PC-9 (cell line): Measurements from ENCODE around the gene NUCB2. TPM values are rescaled to one million over a fixed set of nuclear protein-coding genes. Genes with fewer than 3 reads are reported as not detected.

Source experiments
- BruUV-seq: library from RNA; stranded (reverse); fragments of 400-500 nt; replicated peaks from 2 replicates; lab custom pipeline; 2021; lab: Mats Ljungman, UMichigan
- CTCF ChIA-PET: fragments of 300-600 bp; sonication (Branson Sonifier 250); formaldehyde crosslinking; loops from one replicate; lab custom pipeline; 2022; ENCODE audit warnings: antibody characterized with exemption; lab: Charles Lee
- POLR2A ChIA-PET: fragments of 300-600 bp; sonication (Branson Sonifier 250); formaldehyde crosslinking; loops from one replicate; lab custom pipeline; 2022; ENCODE audit warnings: antibody characterized with exemption; ENCODE audit not compliant: unreplicated experiment; lab: Charles Lee
- DNase-seq, 2 experiments: peaks; one replicate each; pipeline versions ENCODE4 v3.0.0 to v3.0.0-alpha.2; 2015 to 2022; ENCODE audit warnings: mixed read lengths in 1 of 2
- H2AFZ ChIP-seq: fragments of 200-600 bp; sonication (generic); 2 replicates; pipeline ENCODE4 v1.8.1; 2017; ENCODE audit warnings: antibody characterized with exemption
- H3F3A ChIP-seq: fragments of 200-600 bp; sonication (generic); 2 replicates; pipeline ENCODE4 v1.8.1; 2017; ENCODE audit warnings: antibody characterized with exemption, mild to moderate bottlenecking, low read depth; ENCODE audit not compliant: insufficient read depth
- H3K27ac ChIP-seq: fragments of 200-600 bp; sonication (generic); 2 replicates; pipeline ENCODE4 v1.6.1; 2016; ENCODE audit warnings: mixed run types
- H3K27me3 ChIP-seq: fragments of 200-600 bp; sonication (generic); 2 replicates; pipeline ENCODE4 v1.6.1; 2016; ENCODE audit warnings: low read depth, mixed run types; ENCODE audit not compliant: insufficient read depth
- H3K36me3 ChIP-seq: fragments of 200-600 bp; sonication (generic); 2 replicates; pipeline ENCODE4 v1.6.1; 2016; ENCODE audit warnings: low read depth, mixed run types
- H3K4me1 ChIP-seq: fragments of 200-600 bp; sonication (generic); replicated peaks from 2 replicates; pipeline ENCODE4 v1.6.1; 2016; ENCODE audit warnings: mixed run types; ENCODE audit not compliant: insufficient read depth
- H3K4me2 ChIP-seq: fragments of 200-600 bp; sonication (generic); 2 replicates; pipeline ENCODE4 v1.6.1; 2017; ENCODE audit warnings: mixed run types
- H3K4me3 ChIP-seq: fragments of 200-600 bp; sonication (generic); 2 replicates; pipeline ENCODE4 v1.6.1; 2016; ENCODE audit warnings: mixed run types
- H3K79me2 ChIP-seq: fragments of 200-600 bp; sonication (generic); 2 replicates; pipeline ENCODE4 v1.6.1; 2017; ENCODE audit warnings: low read depth, mixed run types
- H3K9me2 ChIP-seq: fragments of 200-600 bp; sonication (generic); 2 replicates; pipeline ENCODE4 v1.8.1; 2017; ENCODE audit warnings: mild to moderate bottlenecking; ENCODE audit not compliant: insufficient read depth
- H3K9me3 ChIP-seq: fragments of 200-600 bp; sonication (generic); 2 replicates; pipeline ENCODE4 v1.8.1; 2016; ENCODE audit warnings: low read depth; ENCODE audit not compliant: insufficient read depth
- H4K20me1 ChIP-seq: fragments of 200-600 bp; sonication (generic); 2 replicates; pipeline ENCODE4 v1.8.1; 2017; ENCODE audit not compliant: insufficient read depth
- CTCF ChIP-seq: fragments of 200-600 bp; sonication (generic); conservative IDR thresholded peaks from 2 replicates; pipeline ENCODE4 v1.6.1; 2017; ENCODE audit warnings: mixed run types, antibody characterized with exemption, mild to moderate bottlenecking, moderate library complexity
- EZH2 ChIP-seq: fragments of 200-600 bp; sonication (generic); IDR thresholded peaks from 2 replicates; pipeline ENCODE4 v1.8.0; 2017; ENCODE audit warnings: antibody characterized with exemption, low read depth
- intact Hi-C: fragments of 100-400 bp; cut with micrococcal nuclease; formaldehyde crosslinking; loops from one replicate; pipeline ENCODE4 v1.10.0; 2022; ENCODE audit not compliant: unreplicated experiment
- total RNA-seq: library from RNA; stranded (reverse); gene quantifications from 2 replicates; pipeline ENCODE4 v1.2.3, GENCODE V29; 2021

Gene NUCB2
- total RNA-seq, 1 experiment from 2014 or later: 29.7 TPM

GRCh38 chr11:17277024-17277584 is 565 bp downstream of the NUCB2 start:
- Histone ChIP-seq H3K79me2 (no peaks in the 10 kb centered on the region), H3K4me1 (0 out of 2 replicates have a peak, but pooled peaks cover 9% of the 10 kb centered on the region), H3K9me2 (no peaks in the 10 kb centered on the region; the same call in 1 of the 2 replicates), H3K4me3 (peak overlapping the region; percentile 79), H4K20me1 (no peaks in the 10 kb centered on the region), H3K27me3 (no peaks in the 10 kb centered on the region), H2AFZ (peak overlapping the region; percentile 96), H3K36me3 (no peaks in the 10 kb centered on the region), H3K27ac (no peak overlapping the region), H3F3A (peaks cover 13% of the 10 kb centered on the region; the same call in 1 of the 2 replicates), H3K4me2 (peak overlapping the region; percentile 95), H3K9me3 (no peaks in the 10 kb centered on the region)
- ChIA-PET CTCF (no interaction called here), POLR2A (no interaction called here)
- BruUV-seq: no TSS peak
- intact Hi-C loops: no loop called here
- peak in 1 of 2 experiments; percentile 56 for DNase-seq
- TF ChIP-seq CTCF (no peak), EZH2 (no peak)

GRCh38 chr11:17280494-17281127 is 4.1 kb downstream of the NUCB2 start:
- Histone ChIP-seq H3K9me2 (no peaks in the 10 kb centered on the region; the same call in 1 of the 2 replicates), H3K36me3 (no peaks in the 10 kb centered on the region), H3K9me3 (no peaks in the 10 kb centered on the region), H3K27ac (no peak overlapping the region), H2AFZ (no peak overlapping the region), H3K79me2 (no peaks in the 10 kb centered on the region), H3K4me1 (0 out of 2 replicates have a peak, but pooled peaks cover 9% of the 10 kb centered on the region), H3K4me2 (no peak overlapping the region), H3K27me3 (no peaks in the 10 kb centered on the region), H4K20me1 (no peaks in the 10 kb centered on the region), H3K4me3 (no peak overlapping the region), H3F3A (peaks cover 13% of the 10 kb centered on the region; the same call in 1 of the 2 replicates)
- intact Hi-C loops: no loop called here
- ChIA-PET POLR2A (interaction anchor here (0.6 kb wide), 1 partner anchor 228 kb away, joined by 5 read pairs; no protein-coding TSS in a partner anchor), CTCF (no interaction called here)
- TF ChIP-seq CTCF: no peak
- no peak for TF ChIP-seq EZH2
- DNase-seq: no peak
- BruUV-seq: no TSS peak

GRCh38 chr11:17286332-17286731 is 9.8 kb downstream of the NUCB2 start:
- POLR2A ChIA-PET: no interaction called here

More at GRCh38 chr11:17286332-17286731, 9.8 kb downstream of the NUCB2 start:
- Histone ChIP-seq H3K9me2 (no peaks in the 10 kb centered on the region), H3K4me3 (no peak overlapping the region), H3K4me1 (no peaks in the 10 kb centered on the region), H3K79me2 (no peaks in the 10 kb centered on the region), H2AFZ (no peak overlapping the region), H3K27me3 (no peaks in the 10 kb centered on the region), H3K36me3 (no peaks in the 10 kb centered on the region), H3K4me2 (no peak overlapping the region), H4K20me1 (no peaks in the 10 kb centered on the region), H3F3A (no peaks in the 10 kb centered on the region), H3K27ac (no peak overlapping the region), H3K9me3 (no peaks in the 10 kb centered on the region)
- no TSS peak for BruUV-seq
- DNase-seq: no peak
- TF ChIP-seq EZH2 (no peak), CTCF (no peak)
- CTCF ChIA-PET: no interaction called here
- intact Hi-C loops: no loop called here
